Epithelial cell of esophagus (primary cell): ENCODE measurements around the gene EMP2.
"Not testable (repeated sequence)": the region's sequence is repeated elsewhere in the genome, so short reads cannot be mapped to it uniquely, and the experiment has no call there.

Experiments used
- DNase-seq: peaks from one replicate; pipeline ENCODE4 v3.0.0; 2010; ENCODE audit warnings: low read depth
- H3K4me3 ChIP-seq: 2 replicates; pipeline ENCODE4 v1.5.1; 2011; ENCODE audit warnings: mild to moderate bottlenecking, low read length, control low read depth
- CTCF ChIP-seq: IDR thresholded peaks from 2 replicates; pipeline ENCODE4 v1.5.1; 2011; ENCODE audit warnings: low read depth, mild to moderate bottlenecking, low read length, control low read depth, inconsistent platforms; ENCODE audit not compliant: insufficient read depth; ENCODE audit errors: missing control alignments

EMP2 gene

GRCh38 chr16:10539236-10539635, 41.2 kb downstream of the EMP2 start:
- no peak overlapping the region for H3K4me3 ChIP-seq
- peak; percentile 65 for DNase-seq
- no peak for TF ChIP-seq CTCF

- no peak for DNase-seq
- TF ChIP-seq CTCF: no peak
- no peak overlapping the region for H3K4me3 ChIP-seq
Observed at GRCh38 chr16:10538583-10538982, 41.8 kb downstream of the EMP2 start.

GRCh38 chr16:10537946-10538345, 42.5 kb downstream of the EMP2 start:
- no peak for TF ChIP-seq CTCF
- H3K4me3 ChIP-seq: no peak overlapping the region
- DNase-seq: no peak

DNA sequence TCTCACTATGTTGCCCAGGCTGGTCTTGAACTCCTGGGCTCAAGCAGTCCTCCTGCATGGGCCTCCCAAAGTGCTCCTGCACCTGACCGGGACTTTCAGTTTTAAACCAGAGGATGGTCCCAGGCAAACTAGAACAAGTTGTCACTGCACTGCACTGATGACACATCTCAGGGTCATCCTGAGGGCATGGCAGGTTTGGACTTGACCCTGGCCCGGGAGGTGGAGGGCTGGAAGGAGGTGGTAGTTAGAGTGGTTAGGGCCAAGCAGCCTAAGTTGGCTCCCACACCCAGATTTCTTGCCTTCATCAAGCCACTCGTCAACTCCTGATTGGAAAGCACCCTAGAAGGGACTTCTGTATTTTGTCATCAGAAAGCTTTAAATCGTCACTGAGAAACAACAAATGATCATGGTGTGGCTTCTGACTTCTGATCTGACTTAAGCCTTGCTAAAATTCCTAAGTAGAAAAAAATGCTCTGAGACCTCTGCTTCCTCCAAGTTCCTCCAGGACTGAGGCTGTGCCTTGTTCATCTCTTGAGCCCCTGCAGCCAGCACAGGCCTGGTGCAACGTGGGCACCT, 43.5 kb downstream of the EMP2 start:
- peak; percentile 35 for DNase-seq
- TF ChIP-seq CTCF: no peak
- H3K4me3 ChIP-seq: no peak overlapping the region

DNA sequence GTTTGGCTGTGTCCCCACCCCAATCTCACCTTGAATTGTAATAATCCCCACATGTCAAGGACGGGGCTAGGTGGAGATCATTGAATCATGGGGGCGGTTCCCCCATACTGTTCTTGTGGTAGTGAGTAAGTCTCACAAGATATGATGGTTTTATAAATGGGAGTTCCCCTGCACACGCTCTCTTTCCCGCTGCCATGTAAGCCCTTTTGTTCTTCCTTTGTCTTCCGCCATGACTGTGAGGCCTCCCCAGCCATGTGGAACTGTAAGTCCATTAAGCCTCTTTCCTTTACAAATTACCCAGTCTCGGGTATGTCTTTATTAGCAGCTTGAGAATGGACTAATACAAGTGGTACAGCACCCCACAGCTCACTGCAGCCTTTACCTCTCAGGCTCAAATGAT, 44.1 kb downstream of the EMP2 start:
- DNase-seq: peak; percentile 5
- H3K4me3 ChIP-seq: not testable (repeated sequence)

GRCh38 chr16:10535461-10535860, 44.9 kb downstream of the EMP2 start:
- no peak for TF ChIP-seq CTCF
- DNase-seq: no peak

GRCh38 chr16:10534748-10535147, 45.6 kb downstream of the EMP2 start:
- no peak for TF ChIP-seq CTCF
- H3K4me3 ChIP-seq: no peak overlapping the region
- no peak for DNase-seq

More at GRCh38 chr16:10535461-10535860, 44.9 kb downstream of the EMP2 start:
- no peak overlapping the region for H3K4me3 ChIP-seq

GRCh38 chr16:10533612-10534011, 46.8 kb downstream of the EMP2 start:
- not testable (repeated sequence) for H3K4me3 ChIP-seq, DNase-seq
